ENCODE data around the gene C16orf95. TPM values are rescaled to one million over a fixed set of nuclear protein-coding genes. Genes with fewer than 3 reads are reported as not detected.
A peak's percentile ranks its signal among the peaks of the same experiment; 100 is the strongest.

Gene C16orf95
- polyA plus RNA-seq, 1 donor = 1.8 TPM

- DNase-seq = no peak
Measured at GRCh38 chr16:87331241-87331801, 14.1 kb upstream of the C16orf95 start.

- no peak for DNase-seq
Measured at GRCh38 chr16:87330646-87331045, 13.5 kb upstream of the C16orf95 start.

- no peak for DNase-seq
Measured at GRCh38 chr16:87330257-87330624, 13.0 kb upstream of the C16orf95 start.

DNA sequence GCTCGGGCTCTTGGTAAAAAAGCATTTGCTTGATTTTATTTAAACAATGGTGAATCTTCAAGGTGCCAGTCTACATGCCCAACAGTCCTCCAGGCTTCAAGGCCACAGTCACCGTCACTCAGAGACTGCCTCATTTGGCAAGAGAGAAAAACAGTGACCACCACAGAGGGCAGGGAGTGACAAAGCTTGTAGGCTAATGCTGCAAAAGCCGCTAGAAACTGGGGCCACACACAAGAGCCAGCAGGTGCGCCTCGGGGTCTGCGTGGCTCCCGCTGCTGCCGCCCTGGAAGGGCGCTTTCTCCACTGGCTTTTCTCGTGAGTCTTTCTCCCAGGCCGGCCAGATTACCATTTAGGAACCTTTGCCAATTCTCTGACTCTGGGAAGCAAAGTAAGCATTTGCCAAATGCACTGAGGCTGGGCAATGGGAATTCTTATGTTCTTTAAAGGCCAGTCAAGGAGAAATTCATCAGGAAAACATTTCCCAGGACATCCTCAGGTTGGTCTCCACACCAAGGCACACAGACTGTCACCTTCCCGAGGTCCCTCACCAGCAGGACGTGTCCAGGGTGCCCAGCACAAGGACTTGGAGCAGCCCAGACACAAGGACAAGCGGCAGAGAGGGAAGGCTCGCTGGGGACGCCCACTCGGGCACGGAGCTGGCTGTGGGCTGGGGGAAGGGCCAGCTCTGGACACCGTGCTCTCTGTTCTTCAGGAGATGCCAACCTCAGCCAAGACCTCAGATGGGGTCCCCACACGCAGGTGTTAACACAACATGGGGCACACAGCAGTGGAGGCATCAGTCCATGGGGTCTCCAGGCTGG, 12.5 kb upstream of the C16orf95 start:
- no peak for DNase-seq

DNA sequence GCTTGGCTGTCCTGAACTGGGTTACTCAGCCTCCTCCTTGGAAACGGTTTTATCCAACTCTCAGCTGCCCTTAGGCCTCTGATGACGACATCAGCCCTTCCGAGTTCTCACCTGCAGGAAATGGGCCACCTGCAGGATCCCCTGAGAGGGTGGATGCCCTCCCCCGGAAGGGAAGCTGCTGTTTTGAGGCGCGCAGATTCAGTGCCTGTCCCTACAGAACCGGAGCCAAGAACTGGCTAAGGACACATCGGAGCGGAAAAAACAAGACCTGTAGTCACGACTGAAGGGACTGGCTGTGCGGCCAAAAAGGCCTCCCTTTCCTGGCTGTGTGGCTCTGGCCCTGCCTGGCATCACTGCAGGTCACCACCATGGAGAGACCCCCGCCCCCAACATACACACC, 11.7 kb upstream of the C16orf95 start:
- DNase-seq = no peak

DNA sequence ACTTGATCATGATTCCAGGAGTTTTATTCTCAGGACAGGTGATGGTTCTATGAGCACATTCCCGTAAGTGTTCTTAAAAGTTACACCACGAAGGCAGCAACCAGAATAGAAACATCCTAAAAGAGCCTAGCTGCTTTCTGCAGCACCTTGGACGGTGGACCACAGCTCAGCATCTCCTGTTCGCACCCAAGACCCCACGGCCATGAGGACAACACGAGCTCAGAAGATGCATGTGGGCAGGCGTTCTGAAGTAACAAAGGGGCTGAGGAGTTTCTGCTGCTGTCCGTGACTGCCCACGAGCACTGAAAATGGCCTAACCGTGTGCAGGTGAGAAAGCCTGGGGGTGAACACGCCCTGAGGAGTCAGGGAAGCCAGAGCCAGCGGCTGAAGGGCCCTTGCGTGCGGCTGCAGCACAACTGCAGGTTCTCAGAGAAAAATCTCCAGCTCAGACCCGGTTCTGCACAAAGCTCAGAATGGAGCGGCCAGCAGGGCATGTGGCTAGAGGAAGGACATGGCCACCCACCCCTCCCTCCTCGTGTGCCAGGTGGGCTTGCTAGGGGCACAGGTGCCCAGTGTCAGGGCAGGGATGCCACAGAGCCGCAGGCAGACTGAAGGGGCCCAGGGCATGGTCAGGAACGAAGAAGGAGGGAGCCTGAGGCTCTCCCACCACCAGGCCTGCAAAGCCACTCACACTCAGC, 10.8 kb upstream of the C16orf95 start:
- no peak for DNase-seq

DNA sequence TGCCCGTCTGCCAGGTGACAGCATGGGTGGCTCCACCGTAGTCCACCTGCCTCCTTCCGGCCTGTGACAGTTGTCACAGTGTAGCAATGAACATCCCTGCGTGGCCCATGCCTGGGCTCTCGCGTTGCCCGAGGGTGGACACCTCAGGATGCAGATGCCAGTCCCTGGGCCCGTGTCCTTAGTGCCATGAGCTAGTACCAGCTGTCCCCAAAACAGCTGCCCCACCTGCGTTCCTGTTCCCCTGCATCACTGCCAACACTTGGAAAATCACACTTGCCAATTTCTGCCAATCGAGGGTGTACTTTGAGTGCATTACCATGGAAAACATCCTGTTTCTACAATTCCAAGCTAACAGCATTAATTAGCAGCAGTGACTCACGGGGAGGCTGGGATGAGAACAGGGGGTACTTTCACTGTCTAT, 9.0 kb upstream of the C16orf95 start:
- no peak for DNase-seq

- no peak for DNase-seq
Measured at GRCh38 chr16:87325423-87325858, 8.2 kb upstream of the C16orf95 start.

DNA sequence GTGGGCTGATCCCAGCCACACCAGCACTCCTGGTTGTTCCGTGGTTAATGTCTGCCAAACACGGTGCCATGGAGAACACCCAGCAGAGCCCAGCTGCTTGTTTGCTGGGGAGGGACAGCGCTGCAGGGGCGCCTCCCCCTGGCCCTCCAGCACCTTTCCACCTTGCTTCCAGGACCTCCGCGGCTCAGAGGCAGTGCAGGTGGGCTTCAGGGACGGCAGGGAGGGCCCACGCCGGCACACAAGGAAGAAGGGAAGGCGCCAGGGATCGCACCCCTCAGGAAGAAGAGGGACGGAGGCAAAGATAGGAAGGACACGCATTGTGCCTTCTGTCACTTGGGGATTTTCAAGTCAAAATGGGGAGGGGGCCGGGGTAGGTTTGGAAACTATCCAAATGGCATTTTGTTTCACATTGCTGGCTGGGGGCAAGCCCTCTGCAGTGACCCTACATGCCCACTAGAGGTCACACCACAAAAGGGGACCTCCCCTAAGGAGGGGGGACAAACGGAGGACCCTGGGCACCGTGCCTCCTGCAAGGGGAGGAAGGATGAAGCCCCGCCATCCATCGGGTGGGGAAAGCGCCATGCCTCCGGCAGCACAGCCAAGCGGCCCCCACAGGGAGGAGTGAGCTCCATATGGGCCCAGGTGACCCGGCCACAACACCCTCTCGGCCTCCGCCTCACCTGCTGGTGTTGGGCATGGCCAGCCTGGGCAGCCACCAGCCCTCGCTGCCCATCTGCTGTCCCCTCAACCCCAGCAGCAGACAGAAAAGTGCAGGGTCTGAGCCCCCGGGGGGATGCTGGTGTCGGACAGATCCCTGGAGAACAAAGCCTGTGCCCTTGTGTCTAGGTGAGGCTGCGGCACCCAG, 7.5 kb upstream of the C16orf95 start:
- DNase-seq = no peak

DNA sequence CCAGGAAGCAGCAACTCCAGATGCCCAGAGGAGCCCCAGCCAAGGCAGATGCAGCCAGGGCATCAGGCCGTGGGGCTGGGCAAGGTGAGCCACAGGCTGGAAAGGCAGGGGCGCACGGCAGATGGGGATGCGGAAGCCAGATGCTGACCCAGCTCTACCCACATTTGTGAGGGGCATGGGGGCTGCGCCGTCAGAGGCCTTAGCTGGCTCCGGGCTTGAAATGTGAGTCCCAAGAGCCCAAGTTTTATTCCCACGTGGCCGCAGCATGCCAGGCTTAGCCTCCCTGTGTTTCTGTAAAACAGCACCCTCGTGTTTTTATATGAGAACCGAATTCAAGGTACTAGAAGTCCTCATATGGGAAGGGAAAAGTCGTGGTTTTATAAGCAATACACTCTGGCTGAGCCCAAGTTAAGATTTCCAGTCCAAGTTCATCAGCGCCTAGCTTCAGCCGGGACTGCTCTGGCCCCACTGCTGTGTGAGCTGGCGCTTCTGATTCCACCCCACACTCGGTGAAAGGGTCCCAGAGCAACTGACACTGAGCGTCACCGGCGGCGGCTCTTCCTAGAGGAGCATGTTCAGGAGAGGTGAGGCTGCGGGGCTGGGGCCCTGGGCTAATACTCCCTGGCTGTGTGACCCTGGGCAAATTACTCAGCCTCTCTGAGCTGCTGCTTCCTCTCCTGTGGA, 6.7 kb upstream of the C16orf95 start:
- DNase-seq = no peak

- no peak for DNase-seq
Measured at GRCh38 chr16:87322833-87323726, 5.9 kb upstream of the C16orf95 start.

GRCh38 chr16:87322360-87322759, 5.2 kb upstream of the C16orf95 start:
- no peak for DNase-seq

- DNase-seq = no peak
Measured at GRCh38 chr16:87321336-87322107, 4.3 kb upstream of the C16orf95 start.

DNA sequence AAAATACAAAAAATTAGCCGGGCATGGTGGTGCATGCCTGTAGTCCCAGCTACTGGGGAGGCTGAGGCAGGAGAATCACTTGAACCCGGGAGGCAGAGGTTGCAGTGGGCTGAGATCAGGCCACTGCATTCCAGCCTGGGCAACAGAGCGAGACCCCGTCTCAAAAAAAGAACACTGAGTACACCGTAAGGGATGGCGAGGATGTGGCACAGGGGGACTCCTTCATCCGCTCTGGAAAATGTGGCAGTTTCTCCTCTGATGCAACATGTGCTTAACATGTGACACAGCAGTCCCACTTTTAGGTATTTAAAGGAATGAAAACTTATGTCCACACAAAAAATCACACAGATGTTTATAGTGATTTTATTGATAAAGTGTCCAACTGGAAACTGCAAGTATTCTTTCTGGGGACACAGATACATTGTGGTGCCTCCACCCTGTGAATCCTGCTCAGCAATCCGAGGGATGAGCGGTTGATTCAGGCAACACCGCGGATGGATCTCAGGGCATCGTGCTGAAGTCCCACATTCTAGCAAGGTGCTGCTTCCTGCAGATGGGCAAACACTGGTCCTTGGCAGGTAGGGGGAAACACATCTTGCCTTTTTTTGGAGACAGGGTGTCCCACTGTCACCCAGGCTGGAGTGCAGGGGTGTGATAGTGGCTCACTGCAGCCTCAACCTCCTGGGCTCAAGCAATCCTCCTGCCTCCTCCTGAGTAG, 3.5 kb upstream of the C16orf95 start:
- DNase-seq = no peak

DNA sequence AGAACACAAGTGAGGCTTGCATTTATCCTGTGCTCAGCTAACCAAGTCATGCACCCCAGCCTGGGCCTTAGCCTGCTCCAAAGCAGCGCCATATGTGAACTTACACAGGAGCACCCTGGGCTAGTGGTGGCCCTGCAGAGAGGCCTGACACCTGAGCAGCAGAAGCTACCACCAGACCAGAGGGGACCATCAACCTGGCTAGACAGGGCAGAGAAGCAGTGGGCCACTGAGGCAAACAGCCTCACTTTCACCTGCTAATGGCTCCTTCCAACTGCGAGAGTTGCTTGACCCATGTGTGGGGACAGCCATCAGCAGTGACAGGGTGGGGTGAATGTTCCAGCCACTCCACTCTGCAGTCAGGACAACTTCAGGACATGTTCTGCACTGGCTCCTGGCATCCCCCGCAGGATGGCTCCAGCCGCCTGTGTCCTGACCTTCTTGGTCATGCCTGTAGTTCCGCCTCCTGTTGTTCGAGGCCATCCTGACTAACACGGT, 2.9 kb upstream of the C16orf95 start:
- no peak for DNase-seq

- DNase-seq = no peak
Measured at GRCh38 chr16:87319011-87319410, 1.8 kb upstream of the C16orf95 start.

DNA sequence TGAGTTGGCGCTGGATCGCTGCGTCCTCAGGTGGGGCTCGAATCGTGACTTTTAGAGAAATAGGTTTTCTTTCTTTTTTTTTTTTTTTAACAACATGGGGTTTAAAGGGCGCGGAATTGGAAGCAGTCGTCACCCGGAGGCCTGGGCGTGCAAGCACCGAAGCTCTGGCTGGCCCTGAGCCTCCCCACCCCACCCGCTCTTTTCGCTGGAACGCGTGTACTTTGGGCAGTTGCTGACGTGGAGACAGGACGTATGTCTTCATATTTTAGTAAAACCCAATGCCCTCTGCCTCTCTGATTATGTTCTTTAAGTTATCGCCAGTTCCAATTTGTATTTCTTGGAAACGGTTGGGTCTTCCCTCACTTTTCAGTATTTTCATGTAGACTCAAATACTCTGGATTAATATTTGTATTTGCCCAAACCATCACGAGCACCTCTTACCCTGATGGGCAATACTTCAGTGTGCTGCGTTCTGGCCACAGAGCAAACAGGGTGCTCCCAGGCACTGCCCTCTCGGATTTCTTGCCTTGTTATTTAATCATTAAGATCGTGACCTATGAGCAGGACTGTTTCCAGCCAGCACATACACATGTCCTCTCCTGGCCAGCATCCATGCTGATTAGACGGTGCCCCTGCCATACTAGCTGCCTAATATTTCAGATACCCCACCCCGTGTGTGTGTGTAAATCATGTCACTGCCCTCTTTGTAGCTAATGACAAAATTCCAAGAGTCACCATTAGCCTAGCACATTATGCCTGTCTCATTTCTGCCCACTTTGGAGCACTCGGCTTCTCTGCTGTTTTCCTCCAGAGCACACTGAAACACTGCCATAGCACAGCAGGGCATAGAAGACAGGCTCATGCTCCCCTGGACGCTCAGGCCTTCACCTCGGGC, 805 bp upstream of the C16orf95 start:
- peak; percentile 56 for DNase-seq

- no peak for DNase-seq
Measured at GRCh38 chr16:87316450-87316922, 706 bp downstream of the C16orf95 start.
